GM12878 (cell line): ENCODE results near the gene IL27RA. TPM values are rescaled to one million over a fixed set of nuclear protein-coding genes. Genes with fewer than 3 reads are reported as not detected.
A peak's percentile ranks its signal among the peaks of the same experiment; 100 is the strongest.

ENCODE experiments used
- CHD4 ChIP-seq: fragments of 200-600 bp; sonication (generic); IDR thresholded peaks from 2 replicates; pipeline ENCODE4 v1.6.1; 2016; ENCODE audit warnings: mild to moderate bottlenecking
- DPF2 ChIP-seq: fragments of 450-650 bp; IDR thresholded peaks from 2 replicates; pipeline ENCODE4 v1.6.1; 2017; ENCODE audit warnings: mild to moderate bottlenecking
- EP300 ChIP-seq, 2 experiments: fragments of 150-350 bp in 1 of 2; IDR thresholded peaks; 2 replicates each; pipeline ENCODE4 v1.6.1; 2011 to 2012; ENCODE audit warnings: low read depth in 2 of 2, low read length in 2 of 2, borderline replicate concordance in 1 of 2, improper control_type of control experiment in 1 of 2, inconsistent platforms in 1 of 2; ENCODE audit not compliant: control insufficient read depth in 1 of 2
- ESRRA ChIP-seq: IDR thresholded peaks from 2 replicates; pipeline ENCODE4 v1.6.1; 2012; ENCODE audit warnings: mild to moderate bottlenecking, low read length, improper control_type of control experiment
- EZH2 ChIP-seq: IDR thresholded peaks from 2 replicates; pipeline ENCODE4 v1.6.1; 2012; ENCODE audit warnings: low read depth, mild to moderate bottlenecking, control low read depth, inconsistent platforms, low read length, borderline replicate concordance; ENCODE audit not compliant: control insufficient read depth
- FOXK2 ChIP-seq: fragments of 450-650 bp; IDR thresholded peaks from 2 replicates; pipeline ENCODE4 v1.6.1; 2017; ENCODE audit warnings: mild to moderate bottlenecking, moderate library complexity
- FOXM1 ChIP-seq: IDR thresholded peaks from 2 replicates; pipeline ENCODE4 v1.6.1; 2012; ENCODE audit warnings: low read depth, mild to moderate bottlenecking, inconsistent platforms, low read length, moderate library complexity
- HCFC1 ChIP-seq: fragments of 150-350 bp; IDR thresholded peaks from 2 replicates; pipeline ENCODE4 v1.6.1; 2014; ENCODE audit warnings: low read length
- KLF5 ChIP-seq: fragments of 450-650 bp; IDR thresholded peaks from 2 replicates; pipeline ENCODE4 v1.6.1; 2014; ENCODE audit warnings: mild to moderate bottlenecking; ENCODE audit not compliant: partially characterized antibody
- NFIC ChIP-seq: IDR thresholded peaks from 2 replicates; pipeline ENCODE4 v1.6.1; 2012; ENCODE audit warnings: low read depth, mild to moderate bottlenecking, inconsistent platforms, low read length, moderate library complexity
- POLR2AphosphoS2 ChIP-seq: IDR thresholded peaks from 2 replicates; pipeline ENCODE4 v1.6.1; 2011; ENCODE audit warnings: low read depth, mild to moderate bottlenecking, low read length, improper control_type of control experiment, moderate library complexity
- RFX5 ChIP-seq: IDR thresholded peaks from 2 replicates; pipeline ENCODE4 v1.6.1; 2011; ENCODE audit warnings: low read depth, low read length, improper control_type of control experiment
- RUNX3 ChIP-seq: IDR thresholded peaks from 2 replicates; pipeline ENCODE4 v1.6.1; 2012; ENCODE audit warnings: low read length, inconsistent platforms
- SIN3A ChIP-seq: IDR thresholded peaks from 2 replicates; pipeline ENCODE4 v1.6.1; 2012; ENCODE audit warnings: low read depth, low read length, improper control_type of control experiment
- SP1 ChIP-seq: IDR thresholded peaks from one replicate; pipeline ENCODE4 v1.6.1; 2011; ENCODE audit warnings: low read depth, low read length
- ZNF217 ChIP-seq: fragments of 450-650 bp; IDR thresholded peaks from 2 replicates; pipeline ENCODE4 v1.6.1; 2017; ENCODE audit warnings: antibody characterized with exemption, mild to moderate bottlenecking
- polyA plus RNA-seq, 11 experiments: library from polyadenylated mRNA; depleted of rRNA in 4 of 11; unstranded in 6 of 11; stranded (reverse) in 5 of 11; fragments of >200 nt; fragmentation: Nextera tagmentation in 4 of 11; fragmentation: Illumina TruSeq in 1 of 11; extraction: Ambion mirVana in 4 of 11; extraction: Trizol in 1 of 11; gene quantifications; 1 replicate in 1 of 11; 2 replicates in 10 of 11; pipeline versions ENCODE4 v1.2.1 to v1.2.3, GENCODE V29; 2011 to 2016; ENCODE audit warnings: inconsistent platforms in 2 of 11, missing spikeins in 2 of 11, low read depth in 1 of 11
- total RNA-seq, 4 experiments: library from RNA; depleted of rRNA in 3 of 4; stranded (reverse); fragments of >200 nt in 3 of 4; fragmentation: Illumina TruSeq in 1 of 4; extraction: Trizol in 1 of 4; gene quantifications; 2 replicates each; pipeline versions ENCODE4 v1.2.1 to v1.2.3, GENCODE V29; 2013 to 2021
- TF ChIP-seq, protein P1 (sequence below): fragments of 450-650 bp; IDR thresholded peaks from 2 replicates; pipeline ENCODE4 v1.6.1; 2017; ENCODE audit warnings: low read depth, mild to moderate bottlenecking, moderate library complexity

Gene IL27RA
- total and polyA plus RNA-seq, 10 of the 15 experiments (the other 5 are each of a cell fraction or from before 2014, with no cell fraction given), result 8.4 to 63.5 (median 41.2) TPM

DNA sequence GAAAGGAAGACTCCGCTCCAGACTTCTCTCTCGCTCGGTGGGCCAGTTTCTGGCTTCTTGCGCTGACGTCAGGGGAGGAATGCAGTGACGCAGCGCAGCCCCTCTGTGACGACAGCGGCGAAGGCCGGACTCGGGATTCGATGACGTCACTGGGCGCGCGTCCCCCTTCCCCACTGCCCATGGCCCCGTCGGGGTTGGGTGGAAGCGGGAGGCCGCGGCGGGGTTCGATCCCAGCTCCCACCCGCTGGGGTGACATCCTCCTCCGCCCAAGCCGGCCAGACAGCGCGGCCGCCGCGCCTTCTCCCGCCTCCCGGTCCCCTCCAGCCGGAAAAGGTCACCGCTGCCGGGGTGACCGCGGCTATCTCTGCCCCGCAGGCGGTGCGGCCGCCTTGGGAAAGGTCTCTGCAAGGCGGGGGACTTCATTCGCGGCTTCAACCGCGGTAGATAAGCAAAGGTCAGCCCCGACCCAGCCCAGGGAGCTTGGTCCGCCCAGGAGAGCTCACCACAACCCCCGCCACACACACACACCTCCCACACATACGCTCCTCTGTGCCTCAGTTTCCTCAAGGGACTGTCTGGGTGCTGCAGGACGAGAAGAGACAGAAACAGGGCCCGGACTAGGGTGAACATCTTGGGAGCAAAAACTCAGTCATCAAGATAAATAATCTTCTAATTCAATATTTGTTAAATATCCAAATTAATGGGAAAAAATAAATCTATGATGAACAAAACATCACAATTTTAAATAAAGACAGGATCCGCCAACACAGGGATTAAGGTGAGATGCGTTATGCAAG, 24.6 kb upstream of the IL27RA start (continued):
- no peak for TF ChIP-seq KLF5
- TF ChIP-seq EP300 (IDR thresholded peaks at IDR 0.05; ENCODE audit: borderline replicate concordance in 1 of 2, control insufficient read depth in 1 of 2, low read depth in 2 of 2, low read length in 2 of 2), result no peak
- TF ChIP-seq ESRRA, result 0 out of 2 replicates have a peak, but pooled peaks have one; percentile 47
- no peak for TF ChIP-seq SP1
- no peak for TF ChIP-seq NFIC
- no peak for TF ChIP-seq RFX5
- no peak for TF ChIP-seq CHD4
- peak; percentile 30 for TF ChIP-seq RUNX3
- TF ChIP-seq HCFC1, result no peak
- no peak; the same call in 1 of the 2 replicates for TF ChIP-seq SIN3A
- TF ChIP-seq, protein P1, sequence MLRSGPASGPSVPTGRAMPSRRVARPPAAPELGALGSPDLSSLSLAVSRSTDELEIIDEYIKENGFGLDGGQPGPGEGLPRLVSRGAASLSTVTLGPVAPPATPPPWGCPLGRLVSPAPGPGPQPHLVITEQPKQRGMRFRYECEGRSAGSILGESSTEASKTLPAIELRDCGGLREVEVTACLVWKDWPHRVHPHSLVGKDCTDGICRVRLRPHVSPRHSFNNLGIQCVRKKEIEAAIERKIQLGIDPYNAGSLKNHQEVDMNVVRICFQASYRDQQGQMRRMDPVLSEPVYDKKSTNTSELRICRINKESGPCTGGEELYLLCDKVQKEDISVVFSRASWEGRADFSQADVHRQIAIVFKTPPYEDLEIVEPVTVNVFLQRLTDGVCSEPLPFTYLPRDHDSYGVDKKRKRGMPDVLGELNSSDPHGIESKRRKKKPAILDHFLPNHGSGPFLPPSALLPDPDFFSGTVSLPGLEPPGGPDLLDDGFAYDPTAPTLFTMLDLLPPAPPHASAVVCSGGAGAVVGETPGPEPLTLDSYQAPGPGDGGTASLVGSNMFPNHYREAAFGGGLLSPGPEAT, result peak; percentile 64
- TF ChIP-seq EZH2, result no peak
- TF ChIP-seq DPF2, result no peak
- no peak; the same call in 1 of the 2 replicates for TF ChIP-seq POLR2AphosphoS2
- peak; percentile 90; the same call in 1 of the 2 replicates for TF ChIP-seq ZNF217
- TF ChIP-seq FOXM1, result no peak
- TF ChIP-seq FOXK2, result no peak
